Keratinocyte (primary cell): ENCODE data around the gene PRPH2.

ENCODE experiments used
- EZH2 ChIP-seq: IDR thresholded peaks from one replicate; pipeline ENCODE4 v1.6.1; 2012; ENCODE audit warnings: inconsistent platforms, mild to moderate bottlenecking, low read length, moderate library complexity
- TF ChIP-seq, protein P1 (sequence below), 3 experiments: IDR thresholded peaks in 1 of 3; conservative IDR thresholded peaks in 1 of 3; optimal IDR thresholded peaks in 1 of 3; 2 replicates in 2 of 3; 3 replicates in 1 of 3; pipeline versions ENCODE3 to v1.5.1; 2011; ENCODE audit warnings: low read length in 3 of 3, mild to moderate bottlenecking in 3 of 3, moderate library complexity in 2 of 3, control low read depth in 1 of 3, inconsistent platforms in 1 of 3; ENCODE audit not compliant: insufficient read depth in 2 of 3; ENCODE audit errors: extremely low read depth in 1 of 3

DNA sequence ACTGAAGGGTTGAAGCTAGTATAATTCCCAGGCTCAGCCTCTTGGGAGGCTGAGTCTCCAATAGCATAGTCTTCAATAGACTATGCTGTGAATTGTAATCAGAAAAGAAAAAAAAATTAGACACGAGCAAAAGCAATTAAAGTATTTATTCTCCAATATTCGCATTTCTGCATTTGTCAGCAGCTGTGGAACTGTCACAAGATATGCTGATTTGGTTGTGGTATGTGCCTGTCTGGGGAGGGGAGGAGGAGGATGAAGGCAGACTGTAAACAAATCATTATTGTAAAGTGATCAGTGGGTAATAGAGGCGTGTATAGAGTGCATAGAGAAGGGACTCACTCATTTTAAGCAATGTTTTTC, 49.3 kb upstream of the PRPH2 start:
- TF ChIP-seq, protein P1, sequence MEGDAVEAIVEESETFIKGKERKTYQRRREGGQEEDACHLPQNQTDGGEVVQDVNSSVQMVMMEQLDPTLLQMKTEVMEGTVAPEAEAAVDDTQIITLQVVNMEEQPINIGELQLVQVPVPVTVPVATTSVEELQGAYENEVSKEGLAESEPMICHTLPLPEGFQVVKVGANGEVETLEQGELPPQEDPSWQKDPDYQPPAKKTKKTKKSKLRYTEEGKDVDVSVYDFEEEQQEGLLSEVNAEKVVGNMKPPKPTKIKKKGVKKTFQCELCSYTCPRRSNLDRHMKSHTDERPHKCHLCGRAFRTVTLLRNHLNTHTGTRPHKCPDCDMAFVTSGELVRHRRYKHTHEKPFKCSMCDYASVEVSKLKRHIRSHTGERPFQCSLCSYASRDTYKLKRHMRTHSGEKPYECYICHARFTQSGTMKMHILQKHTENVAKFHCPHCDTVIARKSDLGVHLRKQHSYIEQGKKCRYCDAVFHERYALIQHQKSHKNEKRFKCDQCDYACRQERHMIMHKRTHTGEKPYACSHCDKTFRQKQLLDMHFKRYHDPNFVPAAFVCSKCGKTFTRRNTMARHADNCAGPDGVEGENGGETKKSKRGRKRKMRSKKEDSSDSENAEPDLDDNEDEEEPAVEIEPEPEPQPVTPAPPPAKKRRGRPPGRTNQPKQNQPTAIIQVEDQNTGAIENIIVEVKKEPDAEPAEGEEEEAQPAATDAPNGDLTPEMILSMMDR (optimal IDR thresholded peaks at IDR 0.05 in 1 of 3, IDR thresholded peaks at IDR 0.05 in 1 of 3, conservative IDR thresholded peaks at IDR 0.05 in 1 of 3; ENCODE audit: extremely low read depth in 1 of 3, insufficient read depth in 2 of 3, low read length in 3 of 3) = no peak
- TF ChIP-seq EZH2 = no peak
